GM19023 (cell line): ENCODE data around the gene B4GALNT3.
"Not testable (repeated sequence)": the region's sequence is repeated elsewhere in the genome, so short reads cannot be mapped to it uniquely, and the experiment has no call there.

ENCODE experiments used
- ATAC-seq: cut with Tn5 transposase; IDR thresholded peaks from one replicate; pipeline ENCODE4 v1.9.1; 2021; ENCODE audit warnings: mild to moderate bottlenecking, moderate library complexity; ENCODE audit not compliant: unreplicated experiment

The B4GALNT3 gene

GRCh38 chr12:459430-460258 is at the start of gene B4GALNT3:
Gene B4GALNT3, plus strand, starts transcription at chr12:459939. Its CDS starts 438 bp downstream, at chr12:460377.
- ATAC-seq, result no peak

GRCh38 chr12:414859-415258 is 44.9 kb upstream of the B4GALNT3 start:
- ATAC-seq, result no peak

- ATAC-seq, result no peak
Measured at GRCh38 chr12:418432-418831, 41.3 kb upstream of the B4GALNT3 start.

- ATAC-seq, result no peak
Measured at GRCh38 chr12:422526-422925, 37.2 kb upstream of the B4GALNT3 start.

- ATAC-seq, result not testable (repeated sequence)
Measured at GRCh38 chr12:435737-436136, 24.0 kb upstream of the B4GALNT3 start.

- no peak for ATAC-seq
Measured at GRCh38 chr12:442235-442884, 17.4 kb upstream of the B4GALNT3 start.

GRCh38 chr12:447141-447540 is 12.6 kb upstream of the B4GALNT3 start:
- no peak for ATAC-seq

- ATAC-seq, result no peak
Measured at GRCh38 chr12:449203-449602, 10.5 kb upstream of the B4GALNT3 start.

- ATAC-seq, result no peak
Measured at GRCh38 chr12:450438-450837, 9.3 kb upstream of the B4GALNT3 start.

- ATAC-seq, result no peak
Measured at GRCh38 chr12:452667-453210, 7.0 kb upstream of the B4GALNT3 start.

- no peak for ATAC-seq
Measured at GRCh38 chr12:454833-455232, 4.9 kb upstream of the B4GALNT3 start.

- no peak for ATAC-seq
Measured at GRCh38 chr12:455821-456220, 3.9 kb upstream of the B4GALNT3 start.

- no peak for ATAC-seq
Measured at GRCh38 chr12:457676-458075, 2.1 kb upstream of the B4GALNT3 start.

- ATAC-seq, result no peak
Measured at GRCh38 chr12:459050-459429, 699 bp upstream of the B4GALNT3 start.

GRCh38 chr12:460261-461230 is 807 bp downstream of the B4GALNT3 start:
- ATAC-seq, result no peak

GRCh38 chr12:461425-461824 is 1.7 kb downstream of the B4GALNT3 start:
- no peak for ATAC-seq

GRCh38 chr12:462936-463705 is 3.4 kb downstream of the B4GALNT3 start:
- no peak for ATAC-seq

GRCh38 chr12:464484-465267 is 4.9 kb downstream of the B4GALNT3 start:
- no peak for ATAC-seq

- no peak for ATAC-seq
Measured at GRCh38 chr12:466039-466438, 6.3 kb downstream of the B4GALNT3 start.
